Natural killer cell (primary cell): ENCODE data around the gene UBALD2. TPM values are rescaled to one million over a fixed set of nuclear protein-coding genes. Genes with fewer than 3 reads are reported as not detected.
"Not testable (repeated sequence)": the region's sequence is repeated elsewhere in the genome, so short reads cannot be mapped to it uniquely, and the experiment has no call there.

ENCODE experiments used
- ATAC-seq, 3 donors: fragments of 150-1000 bp in 2 of 3; fragments of 200-7000 bp in 1 of 3; cut with Tn5 transposase; 1 replicate in 1 of 3; 2 replicates in 2 of 3; pipeline ENCODE4 v1.10.0; 2021; ENCODE audit warnings: mild to moderate bottlenecking in 2 of 3, moderate library complexity in 2 of 3
- DNase-seq, 2 donors: peaks; one replicate each; pipeline versions ENCODE4 v3.0.0 to v3.0.0-alpha.2; 2013 to 2021; ENCODE audit warnings: mixed read lengths in 1 of 2
- H3K27ac ChIP-seq: one replicate; pipeline ENCODE4 v1.5.1; 2013; ENCODE audit warnings: mild to moderate bottlenecking, low read length
- H3K27me3 ChIP-seq: one replicate; pipeline ENCODE4 v1.6.1; 2013; ENCODE audit warnings: low read length; ENCODE audit not compliant: control insufficient read depth, insufficient read depth
- H3K36me3 ChIP-seq: one replicate; pipeline ENCODE4 v1.6.1; 2013; ENCODE audit warnings: low read length; ENCODE audit not compliant: control insufficient read depth, insufficient read depth
- H3K4me1 ChIP-seq: one replicate; pipeline ENCODE4 v1.6.1; 2013; ENCODE audit warnings: low read length; ENCODE audit not compliant: control insufficient read depth, insufficient read depth
- H3K4me3 ChIP-seq: one replicate; pipeline ENCODE4 v1.5.1; 2013; ENCODE audit warnings: low read length
- H3K9me3 ChIP-seq: one replicate; pipeline ENCODE4 v1.6.1; 2013; ENCODE audit warnings: low read length; ENCODE audit not compliant: control insufficient read depth, insufficient read depth
- H3K27ac Mint-ChIP-seq, 2 donors: one replicate each; pipeline ENCODE4 v1.8.0; 2022; ENCODE audit warnings: mild to moderate bottlenecking in 2 of 2, mixed read lengths in 2 of 2, moderate library complexity in 1 of 2
- H3K27me3 Mint-ChIP-seq, 2 donors: one replicate each; pipeline ENCODE4 v1.8.0; 2022; ENCODE audit warnings: low read depth in 2 of 2, mixed read lengths in 2 of 2
- H3K36me3 Mint-ChIP-seq: one replicate; pipeline ENCODE4 v1.8.0; 2022; ENCODE audit warnings: mixed read lengths
- H3K4me1 Mint-ChIP-seq, 2 donors: one replicate each; pipeline ENCODE4 v1.8.0; 2022; ENCODE audit warnings: mixed read lengths in 2 of 2
- H3K4me3 Mint-ChIP-seq: one replicate; pipeline ENCODE4 v1.8.0; 2022; ENCODE audit warnings: mild to moderate bottlenecking, moderate library complexity, mixed read lengths
- H3K9me3 Mint-ChIP-seq, 2 donors: one replicate each; pipeline ENCODE4 v1.8.0; 2022; ENCODE audit warnings: mixed read lengths in 2 of 2
- CTCF ChIP-seq: fragments of 200-600 bp; IDR thresholded peaks from one replicate; pipeline ENCODE4 v1.8.0; 2022; ENCODE audit warnings: antibody characterized with exemption
- WGBS: methylation state at CpG from one replicate; pipeline ENCODE4 v1.1.7; 2013; ENCODE audit warnings: missing lambda C conversion rate; ENCODE audit not compliant: insufficient coverage; 5-methylcytosine and 5-hydroxymethylcytosine counted together
- intact Hi-C: fragments of 100-400 bp; cut with micrococcal nuclease; formaldehyde crosslinking; loops from one replicate; pipeline ENCODE4 v1.14.2; 2022
- total RNA-seq, 4 donors: library from RNA; stranded (reverse); fragments of 120-200 nt in 1 of 4; gene quantifications; one replicate each; pipeline versions ENCODE4 v1.2.3 to v1.2.4, GENCODE V29; 2013 to 2022

UBALD2 gene
- total RNA-seq, 3 donors from 2014 or later (not counting 1 experiment from before 2014, with no cell fraction given), result 171 to 287 (median 189) TPM

GRCh38 chr17:76223802-76224201 lies 41.3 kb upstream of the UBALD2 start:
- no CpG with 5 or more reads among the region's 1 CpG for WGBS
- no peak overlapping the region for H3K27ac ChIP-seq
- H3K27me3 Mint-ChIP-seq, result no peaks in the 10 kb centered on the region
- H3K36me3 Mint-ChIP-seq, result no peaks in the 10 kb centered on the region
- TF ChIP-seq CTCF, result no peak
- no peaks in the 10 kb centered on the region for H3K36me3 ChIP-seq
- intact Hi-C loops, result no loop called here
- no peaks in the 10 kb centered on the region for H3K4me1 Mint-ChIP-seq
- H3K9me3 ChIP-seq, result no peaks in the 10 kb centered on the region
- H3K27ac Mint-ChIP-seq, result no peak overlapping the region
- DNase-seq (no peak), ATAC-seq (no peak)
- H3K4me1 ChIP-seq, result no peaks in the 10 kb centered on the region
- H3K9me3 Mint-ChIP-seq, result no peaks in the 10 kb centered on the region
- no peak overlapping the region for H3K4me3 Mint-ChIP-seq
- H3K4me3 ChIP-seq, result no peak overlapping the region
- H3K27me3 ChIP-seq, result no peaks in the 10 kb centered on the region

DNA sequence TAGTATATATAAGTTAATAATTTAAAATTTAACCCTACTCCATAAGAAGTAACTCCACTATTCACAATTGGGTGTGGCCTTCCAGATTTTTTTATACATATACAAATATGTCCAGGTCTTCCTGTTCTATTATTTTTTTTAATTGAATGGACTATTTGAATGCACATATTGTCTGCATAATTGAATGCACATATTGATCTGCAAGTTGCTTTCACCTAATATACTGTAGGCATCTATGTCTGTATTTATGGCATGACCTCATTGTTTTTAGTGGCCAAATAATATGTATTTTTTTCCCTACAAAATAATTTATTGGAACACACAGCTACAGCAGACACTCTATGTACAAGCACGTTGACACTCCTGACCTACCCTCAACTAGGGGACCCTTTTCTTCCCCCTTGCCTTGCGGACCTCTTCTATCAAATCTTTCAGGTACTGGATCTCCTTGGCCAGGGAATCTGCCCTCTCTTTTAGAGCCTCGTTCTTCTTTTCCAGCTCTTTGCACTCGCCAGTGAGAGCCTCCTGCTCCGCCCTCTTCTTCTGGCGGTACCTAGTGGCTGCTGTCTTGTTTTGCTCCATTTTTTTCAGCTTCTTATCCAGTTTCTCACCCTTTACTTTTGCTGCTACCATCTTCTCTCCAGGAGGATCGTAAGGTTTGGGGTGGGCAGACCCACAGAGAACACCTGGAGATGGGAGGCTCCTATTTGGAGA lies 39.6 kb upstream of the UBALD2 start:
- H3K4me3 ChIP-seq, H3K4me1 ChIP-seq, H3K27ac ChIP-seq, H3K27ac Mint-ChIP-seq, H3K4me1 Mint-ChIP-seq, ATAC-seq, H3K36me3 ChIP-seq, H3K9me3 ChIP-seq, H3K9me3 Mint-ChIP-seq, H3K27me3 Mint-ChIP-seq, H3K27me3 ChIP-seq, H3K36me3 Mint-ChIP-seq, DNase-seq, intact Hi-C loops, H3K4me3 Mint-ChIP-seq: not testable (repeated sequence)
- WGBS, result 90% methylated on average over 3 of the region's 7 CpGs

GRCh38 chr17:76226749-76227148 lies 38.4 kb upstream of the UBALD2 start:
- H3K9me3 ChIP-seq, H3K27me3 Mint-ChIP-seq, H3K36me3 ChIP-seq, H3K27ac Mint-ChIP-seq, H3K27me3 ChIP-seq, DNase-seq, intact Hi-C loops, H3K4me1 Mint-ChIP-seq, H3K36me3 Mint-ChIP-seq, H3K9me3 Mint-ChIP-seq, H3K4me3 ChIP-seq, H3K4me3 Mint-ChIP-seq, H3K27ac ChIP-seq, H3K4me1 ChIP-seq, ATAC-seq: not testable (repeated sequence)
- 94% methylated on average over 19 of the region's 19 CpGs for WGBS

DNA sequence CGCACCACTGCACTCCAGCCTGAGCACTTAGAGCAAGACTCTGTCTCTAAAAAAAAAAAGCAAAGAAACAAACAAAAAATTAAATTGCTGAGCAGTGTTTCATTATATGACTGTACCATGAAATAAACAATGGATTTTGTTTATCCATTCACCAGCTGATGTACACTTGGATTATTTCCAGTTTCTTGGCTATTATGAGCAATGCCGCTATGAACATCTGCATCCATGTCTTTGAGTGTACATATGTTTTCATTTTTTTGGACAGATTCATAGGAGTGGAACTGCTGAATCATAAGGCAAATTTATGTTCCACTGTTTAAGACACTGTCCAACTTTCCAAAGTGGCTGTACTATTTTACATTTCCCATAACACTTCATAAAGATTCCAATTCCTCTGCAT lies 32.8 kb upstream of the UBALD2 start:
- no peaks in the 10 kb centered on the region for H3K27me3 Mint-ChIP-seq
- H3K27ac Mint-ChIP-seq, result no peak overlapping the region
- H3K4me3 Mint-ChIP-seq, result no peak overlapping the region
- H3K4me3 ChIP-seq, result no peak overlapping the region
- H3K27ac ChIP-seq, result no peak overlapping the region
- H3K36me3 ChIP-seq, result no peaks in the 10 kb centered on the region
- no peaks in the 10 kb centered on the region for H3K27me3 ChIP-seq
- H3K4me1 Mint-ChIP-seq, result peaks cover 0 to 4% of the 10 kb centered on the region in 2 donors
- DNase-seq (no peak), ATAC-seq (no peak)
- H3K36me3 Mint-ChIP-seq, result no peaks in the 10 kb centered on the region
- 83% methylated on average over 2 of the region's 2 CpGs for WGBS
- no peak for TF ChIP-seq CTCF
- H3K4me1 ChIP-seq, result no peaks in the 10 kb centered on the region
- no peaks in the 10 kb centered on the region for H3K9me3 ChIP-seq
- intact Hi-C loops, result no loop called here
- no peaks in the 10 kb centered on the region for H3K9me3 Mint-ChIP-seq
